IMR-90 (cell line): ENCODE data around the gene P2RY14. TPM values are rescaled to one million over a fixed set of nuclear protein-coding genes. Genes with fewer than 3 reads are reported as not detected.

Experiments used
- ATAC-seq: fragments of 200-7000 bp; cut with Tn5 transposase; 2 replicates; pipeline ENCODE4 v1.9.1; 2020; ENCODE audit warnings: low read depth, mild to moderate bottlenecking, moderate library complexity
- BruUV-seq: library from RNA; stranded (reverse); fragments of 400-500 nt; replicated peaks from 2 replicates; lab custom pipeline; 2021; lab: Mats Ljungman, UMichigan
- CTCF ChIA-PET: fragments of 300-600 bp; formaldehyde crosslinking; extraction: SDS; loops from one replicate; lab custom pipeline; 2021; ENCODE audit warnings: antibody characterized with exemption; lab: Yijun Ruan, JAX
- POLR2A ChIA-PET: fragments of 300-600 bp; sonication (Branson Sonifier 250); formaldehyde crosslinking; loops from one replicate; lab custom pipeline; 2022; ENCODE audit warnings: antibody characterized with exemption; ENCODE audit not compliant: unreplicated experiment; lab: Charles Lee
- DNase-seq: peaks from one replicate; pipeline ENCODE4 v3.0.0; 2013
- H2AFZ ChIP-seq: replicated peaks from 2 replicates; pipeline ENCODE3; 2013; ENCODE audit warnings: low read length, mild to moderate bottlenecking; ENCODE audit not compliant: poor library complexity
- H2AK5ac ChIP-seq: 2 replicates; pipeline ENCODE4 v1.6.1; 2013; ENCODE audit warnings: low read depth, low read length, inconsistent platforms
- H2AK9ac ChIP-seq: replicated peaks from 2 replicates; pipeline ENCODE3; 2013; ENCODE audit warnings: mild to moderate bottlenecking, low read depth, low read length, moderate library complexity; ENCODE audit not compliant: poor library complexity
- H2BK120ac ChIP-seq: 2 replicates; pipeline ENCODE4 v1.6.1; 2013; ENCODE audit warnings: low read depth, low read length, inconsistent platforms
- H2BK15ac ChIP-seq: 3 replicates; pipeline ENCODE4 v1.6.1; 2013; ENCODE audit warnings: low read depth, low read length, inconsistent platforms
- H2BK20ac ChIP-seq: 2 replicates; pipeline ENCODE4 v1.6.1; 2013; ENCODE audit warnings: low read depth, mild to moderate bottlenecking, inconsistent platforms, low read length, moderate library complexity
- H2BK5ac ChIP-seq: 2 replicates; pipeline ENCODE4 v1.6.1; 2013; ENCODE audit warnings: mild to moderate bottlenecking, low read depth, low read length, inconsistent platforms; ENCODE audit not compliant: poor library complexity, severe bottlenecking
- H3K14ac ChIP-seq: replicated peaks from 2 replicates; pipeline ENCODE4 v1.6.1; 2013; ENCODE audit warnings: low read depth, low read length, inconsistent platforms
- H3K18ac ChIP-seq: 2 replicates; pipeline ENCODE4 v1.6.1; 2013; ENCODE audit warnings: low read depth, low read length, control low read depth
- H3K23ac ChIP-seq: 2 replicates; pipeline ENCODE4 v1.6.1; 2013; ENCODE audit warnings: low read depth, low read length, inconsistent platforms
- H3K27ac ChIP-seq: 2 replicates; pipeline ENCODE4 v1.5.1; 2013; ENCODE audit warnings: mild to moderate bottlenecking, control low read depth, low read length; ENCODE audit not compliant: insufficient read depth
- H3K27me3 ChIP-seq: 2 replicates; pipeline ENCODE4 v1.6.1; 2013; ENCODE audit warnings: low read length; ENCODE audit not compliant: control insufficient read depth, insufficient read depth
- H3K36me3 ChIP-seq: 2 replicates; pipeline ENCODE4 v1.6.1; 2013; ENCODE audit warnings: low read length, mixed read lengths; ENCODE audit not compliant: control insufficient read depth, insufficient read depth
- H3K4ac ChIP-seq: 2 replicates; pipeline ENCODE4 v1.6.1; 2013; ENCODE audit warnings: low read depth, low read length, inconsistent platforms
- H3K4me1 ChIP-seq: 2 replicates; pipeline ENCODE4 v1.6.1; 2013; ENCODE audit warnings: low read length, mixed read lengths; ENCODE audit not compliant: control insufficient read depth, insufficient read depth
- H3K4me2 ChIP-seq: 2 replicates; pipeline ENCODE4 v1.6.1; 2013; ENCODE audit warnings: low read depth, mild to moderate bottlenecking, control low read depth, low read length, moderate library complexity
- H3K4me3 ChIP-seq: 2 replicates; pipeline ENCODE4 v1.5.1; 2013; ENCODE audit warnings: low read depth, mild to moderate bottlenecking, control low read depth, low read length, moderate library complexity; ENCODE audit not compliant: insufficient read depth
- H3K56ac ChIP-seq: 2 replicates; pipeline ENCODE4 v1.6.1; 2013; ENCODE audit warnings: low read length, inconsistent platforms; ENCODE audit not compliant: insufficient read depth; ENCODE audit errors: extremely low read depth
- H3K79me1 ChIP-seq, 2 experiments: 2 replicates each; pipeline ENCODE4 v1.6.1; 2013; ENCODE audit warnings: low read length in 2 of 2, inconsistent platforms in 1 of 2, low read depth in 1 of 2
- H3K9ac ChIP-seq: 2 replicates; pipeline ENCODE4 v1.6.1; 2013; ENCODE audit warnings: low read depth, low read length, control low read depth
- H3K9me1 ChIP-seq: 2 replicates; pipeline ENCODE4 v1.6.1; 2013; ENCODE audit warnings: low read length, inconsistent platforms; ENCODE audit not compliant: insufficient read depth
- H3K9me3 ChIP-seq: 2 replicates; pipeline ENCODE4 v1.6.1; 2013; ENCODE audit warnings: low read length; ENCODE audit not compliant: control insufficient read depth, insufficient read depth
- H4K20me1 ChIP-seq: 2 replicates; pipeline ENCODE4 v1.6.1; 2013; ENCODE audit warnings: low read length, inconsistent platforms; ENCODE audit not compliant: insufficient read depth
- H4K5ac ChIP-seq: 2 replicates; pipeline ENCODE4 v1.6.1; 2013; ENCODE audit warnings: mild to moderate bottlenecking, low read depth, low read length, control low read depth
- H4K8ac ChIP-seq, 2 experiments: 2 replicates each; pipeline ENCODE4 v1.6.1; 2013; ENCODE audit warnings: low read depth in 2 of 2, low read length in 2 of 2, control low read depth in 1 of 2, inconsistent platforms in 1 of 2
- H4K91ac ChIP-seq: 2 replicates; pipeline ENCODE4 v1.6.1; 2013; ENCODE audit warnings: low read depth, low read length, inconsistent platforms; ENCODE audit not compliant: insufficient read depth
- CEBPB ChIP-seq: IDR thresholded peaks from 2 replicates; pipeline ENCODE4 v1.6.1; 2012; ENCODE audit warnings: low read depth, low read length, improper control_type of control experiment
- FOS ChIP-seq: fragments of 150-350 bp; IDR thresholded peaks from 2 replicates; pipeline ENCODE4 v1.6.1; 2016; ENCODE audit warnings: low read depth, low read length
- MAFK ChIP-seq: IDR thresholded peaks from 2 replicates; pipeline ENCODE4 v1.6.1; 2012; ENCODE audit warnings: low read depth, low read length, improper control_type of control experiment
- MXI1 ChIP-seq: IDR thresholded peaks from 2 replicates; pipeline ENCODE4 v1.6.1; 2012; ENCODE audit warnings: low read depth, mild to moderate bottlenecking, low read length, moderate library complexity, borderline replicate concordance
- POLR2A ChIP-seq: IDR thresholded peaks from 2 replicates; pipeline ENCODE4 v1.6.1; 2012; ENCODE audit warnings: mild to moderate bottlenecking, low read depth, low read length
- USF2 ChIP-seq: fragments of 150-350 bp; IDR thresholded peaks from 2 replicates; pipeline ENCODE4 v1.6.1; 2017; ENCODE audit warnings: mild to moderate bottlenecking, antibody characterized with exemption, low read length, low read depth
- WGBS, 2 experiments: methylation state at CpG; one replicate each; pipeline versions ENCODE4 v1.1.5 to v1.1.7; 2013; ENCODE audit warnings: missing lambda C conversion rate in 2 of 2; ENCODE audit not compliant: insufficient read length in 1 of 2; ENCODE audit errors: extremely low coverage in 2 of 2; 5-methylcytosine and 5-hydroxymethylcytosine counted together
- dilution Hi-C: fragments of 300-500 bp; cut with HindIII; formaldehyde crosslinking; loops from one replicate; pipeline ENCODE4 v1.14.3; 2018; ENCODE audit warnings: low sequenced_read_pairs; ENCODE audit not compliant: unreplicated experiment
- in situ Hi-C: fragments of 300-500 bp; cut with MboI; formaldehyde crosslinking; loops from 3 replicates; pipeline ENCODE4 v1.14.3; 2019; ENCODE audit warnings: low sequenced_read_pairs, inconsistent platforms, mixed read lengths
- intact Hi-C: fragments of 100-400 bp; cut with micrococcal nuclease; formaldehyde crosslinking; loops from 2 replicates; pipeline ENCODE4 v1.10.0; 2022
- polyA plus RNA-seq, 3 experiments: library from polyadenylated mRNA; depleted of rRNA; stranded (reverse); fragments of >200 nt; gene quantifications; 2 replicates each; pipeline ENCODE4 v1.2.3, GENCODE V29; 2012; ENCODE audit warnings: low replicate concordance in 1 of 3
- total RNA-seq: library from RNA; depleted of rRNA; stranded (reverse); fragments of >200 nt; gene quantifications from 2 replicates; pipeline ENCODE4 v1.2.3, GENCODE V29; 2012

P2RY14 gene
- total and polyA plus RNA-seq, 2 of the 4 experiments (the other 2 are of a cell fraction), result not detected

- Histone ChIP-seq H3K18ac (peak overlapping the region; percentile 55; the same call in 1 of the 2 replicates), H2BK120ac (peak overlapping the region; percentile 44; the same call in 1 of the 2 replicates), H3K4me3 (no peak overlapping the region), H3K23ac (no peak overlapping the region), H3K56ac (no peak overlapping the region), H2AK5ac (no peak overlapping the region), H2AFZ (no peak overlapping the region), H2AK9ac (no peak overlapping the region), H3K27ac (peak overlapping the region; percentile 35; the same call in 1 of the 2 replicates), H3K9me3 (no peaks in the 10 kb centered on the region), H2BK5ac (peak overlapping the region; percentile 59), H3K14ac (0 out of 2 replicates have a peak overlapping the region, but pooled peaks have one; percentile 28), H3K4me2 (peak overlapping the region; percentile 71; the same call in 1 of the 2 replicates), H3K4ac (no peak overlapping the region; the same call in 1 of the 2 replicates), H3K36me3 (no peaks in the 10 kb centered on the region), H2BK15ac (no peak overlapping the region), H4K91ac (no peak overlapping the region), H3K27me3 (no peaks in the 10 kb centered on the region), H3K4me1 (peaks cover 12% of the 10 kb centered on the region), H3K79me1 (no peaks in the 10 kb centered on the region), H4K8ac (no peak overlapping the region; a peak in 1 of 4 replicates), H4K20me1 (no peaks in the 10 kb centered on the region), H4K5ac (no peak overlapping the region), H3K9ac (no peak overlapping the region), H2BK20ac (0 out of 2 replicates have a peak overlapping the region, but pooled peaks have one; percentile 40), H3K9me1 (peaks cover 3% of the 10 kb centered on the region; the same call in 1 of the 2 replicates)
- dilution Hi-C loops, result no loop called here
- POLR2A ChIA-PET, result no interaction called here
- no CpG with 5 or more reads among the region's 3 CpGs for WGBS, 2 experiments
- ATAC-seq, result peak; percentile 73
- in situ Hi-C loops, result no loop called here
- intact Hi-C loops, result loop anchor here (5.0 kb wide), 1 partner anchor 356 kb away; no protein-coding TSS in a partner anchor
- TF ChIP-seq MXI1 (no peak), FOS (peak; percentile 86), USF2 (no peak), POLR2A (no peak), MAFK (0 out of 2 replicates have a peak, but pooled peaks have one; percentile 29), CEBPB (peak; percentile 74)
- CTCF ChIA-PET, result interaction anchor here (1.4 kb wide), 1 partner anchor 17 kb away, joined by 4 read pairs; no protein-coding TSS in a partner anchor
- BruUV-seq, result no TSS peak
- peak; percentile 91 for DNase-seq
These were observed 23.4 kb upstream of the P2RY14 start for GRCh38 chr3:151301787-151302186.
